SKM-1 (cell line): Measurements from ENCODE around the gene PNPLA7.
"Not testable (repeated sequence)": the region's sequence is repeated elsewhere in the genome, so short reads cannot be mapped to it uniquely, and the experiment has no call there.

Source experiments
- DNase-seq: peaks from one replicate; lab custom pipeline; 2025; ENCODE audit not compliant: unreplicated experiment; lab: John Stamatoyannopoulos, UW

Gene PNPLA7

DNA sequence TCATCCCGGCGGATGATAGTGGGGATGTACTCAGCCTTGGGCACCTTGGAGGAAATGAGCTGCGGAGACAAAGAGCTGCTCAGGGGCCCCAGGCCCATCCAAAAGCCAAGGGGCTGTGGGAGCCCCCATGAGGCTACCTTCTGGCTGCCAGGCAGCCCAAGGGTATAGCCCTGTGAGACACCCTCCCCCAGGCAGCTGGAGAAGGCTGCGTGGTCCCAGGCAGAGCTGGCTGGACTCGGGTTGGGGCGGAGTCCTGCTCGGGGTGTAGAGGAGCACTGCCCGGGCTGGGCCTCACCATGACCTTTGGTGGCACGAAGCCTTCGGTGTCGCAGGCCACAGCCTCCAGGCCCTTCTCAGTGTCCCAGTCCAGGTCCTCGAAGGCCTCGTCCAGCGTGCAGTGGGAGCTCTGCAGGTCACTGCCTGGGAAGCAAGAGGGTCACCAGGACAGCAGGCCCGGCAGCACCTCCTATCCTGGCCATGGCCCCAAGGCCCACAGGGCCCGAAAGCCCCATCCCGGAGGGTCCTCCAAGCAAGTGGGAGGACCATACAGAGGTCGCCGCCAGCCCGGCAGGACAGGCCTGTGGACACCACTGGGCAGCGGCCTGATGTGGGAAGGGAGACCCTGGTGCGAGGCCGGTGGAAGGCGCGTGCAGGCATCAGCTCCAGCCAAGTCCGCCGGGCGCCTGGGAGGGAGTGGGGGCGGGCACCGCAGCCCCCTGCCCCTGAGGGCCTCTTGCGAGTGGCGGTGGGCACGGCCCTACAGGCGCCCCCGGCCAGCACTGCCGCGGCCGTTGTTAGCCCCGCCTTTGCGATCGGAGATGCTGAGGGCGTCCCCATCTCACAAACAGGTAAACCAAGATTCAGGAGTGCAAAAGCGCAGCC is 97.2 kb downstream of the PNPLA7 start:
- DNase-seq, result no peak

DNA sequence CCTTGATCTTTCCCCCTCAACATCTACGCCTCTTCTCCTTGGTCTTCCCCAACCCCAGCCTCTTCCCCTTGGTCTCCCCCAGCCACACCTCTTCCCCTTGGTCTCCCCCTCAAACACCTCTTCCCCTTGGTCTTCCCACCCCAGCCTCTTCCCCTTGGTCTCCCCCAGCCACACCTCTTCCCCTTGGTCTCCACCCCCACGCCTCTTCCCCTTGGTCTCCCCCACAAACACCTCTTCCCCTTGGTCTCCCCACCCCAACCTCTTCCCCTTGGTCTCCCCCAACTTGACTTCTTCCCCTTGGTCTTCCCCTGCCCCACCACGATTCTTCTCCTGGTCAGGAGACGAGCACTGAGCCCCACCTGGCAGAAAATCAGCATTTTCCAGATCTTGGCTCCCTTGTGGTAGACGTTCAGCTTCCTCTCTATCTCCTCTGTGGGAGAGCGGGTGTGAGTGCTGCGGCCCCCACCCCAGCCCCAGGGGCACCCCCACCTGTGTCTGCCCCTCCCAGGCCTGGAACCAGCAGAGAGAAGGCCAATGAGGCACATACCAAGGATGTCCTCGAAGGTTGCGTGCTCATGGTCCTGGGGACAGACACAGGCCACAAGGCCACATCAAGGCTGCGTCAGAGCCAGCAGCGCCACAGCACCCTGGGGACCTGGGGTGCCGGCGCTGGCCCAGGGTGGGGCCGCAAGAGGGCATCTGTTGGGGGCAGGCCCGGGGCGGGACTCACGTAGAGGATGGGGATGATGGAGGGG is 98.0 kb downstream of the PNPLA7 start:
- DNase-seq, result peak; percentile 46

- DNase-seq, result not testable (repeated sequence)
Measured at GRCh38 chr9:137451264-137452005, 98.8 kb downstream of the PNPLA7 start.

- DNase-seq, result peak; percentile 42
Measured at GRCh38 chr9:137450539-137451222, 99.5 kb downstream of the PNPLA7 start.

DNA sequence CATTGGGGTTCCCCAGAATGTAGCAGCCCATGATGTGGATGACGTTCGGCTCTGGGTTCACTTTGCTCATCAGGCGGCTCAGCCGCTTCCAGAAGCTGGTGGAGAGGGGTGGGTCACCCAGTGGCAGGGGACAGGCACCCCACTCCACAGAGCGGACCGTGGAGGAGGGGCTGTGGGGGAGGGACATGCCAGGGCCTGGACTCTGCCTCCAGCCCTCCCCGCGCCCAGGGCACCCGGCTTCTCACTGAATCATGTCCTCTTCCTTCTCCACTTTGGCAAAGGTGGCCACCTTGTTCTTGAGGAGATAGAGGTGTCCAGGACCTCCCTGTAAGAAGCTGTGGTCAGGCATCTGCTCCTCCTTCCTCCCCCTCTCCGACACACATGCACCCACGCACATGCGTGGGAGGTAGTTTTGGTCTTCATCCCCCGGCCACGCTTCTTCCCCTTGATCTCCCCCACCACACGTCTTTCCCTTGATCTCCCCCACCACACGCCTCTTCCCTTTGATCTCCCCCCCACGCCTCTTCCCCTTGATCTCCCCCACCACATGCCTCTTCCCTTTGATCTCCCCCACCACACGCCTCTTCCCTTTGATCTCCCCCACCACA is 100.2 kb downstream of the PNPLA7 start:
- no peak for DNase-seq

GRCh38 chr9:137449081-137449844 is 100.9 kb downstream of the PNPLA7 start:
- DNase-seq, result no peak

DNA sequence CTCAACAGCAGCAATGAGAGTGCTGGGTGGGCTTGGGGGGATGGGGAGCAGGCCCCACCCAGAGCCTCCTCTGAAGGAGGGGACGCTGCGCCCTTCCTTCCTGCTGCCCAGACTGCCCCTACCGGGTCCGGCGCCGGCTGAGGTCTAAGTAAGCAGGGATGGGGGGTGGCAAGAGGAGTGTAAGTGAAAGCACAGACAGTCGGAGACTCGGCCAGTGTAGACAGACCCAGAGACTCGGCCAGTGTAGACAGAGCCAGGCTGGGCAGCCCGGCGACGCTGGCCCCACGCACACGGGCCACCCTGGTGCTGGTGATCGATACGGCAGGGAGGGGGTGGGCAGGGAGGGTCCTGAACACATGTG is 101.6 kb downstream of the PNPLA7 start:
- DNase-seq, result no peak

- DNase-seq, result no peak
Measured at GRCh38 chr9:137447722-137448601, 102.2 kb downstream of the PNPLA7 start.

GRCh38 chr9:137446851-137447471 is 103.2 kb downstream of the PNPLA7 start:
- DNase-seq, result peak; percentile 35

DNA sequence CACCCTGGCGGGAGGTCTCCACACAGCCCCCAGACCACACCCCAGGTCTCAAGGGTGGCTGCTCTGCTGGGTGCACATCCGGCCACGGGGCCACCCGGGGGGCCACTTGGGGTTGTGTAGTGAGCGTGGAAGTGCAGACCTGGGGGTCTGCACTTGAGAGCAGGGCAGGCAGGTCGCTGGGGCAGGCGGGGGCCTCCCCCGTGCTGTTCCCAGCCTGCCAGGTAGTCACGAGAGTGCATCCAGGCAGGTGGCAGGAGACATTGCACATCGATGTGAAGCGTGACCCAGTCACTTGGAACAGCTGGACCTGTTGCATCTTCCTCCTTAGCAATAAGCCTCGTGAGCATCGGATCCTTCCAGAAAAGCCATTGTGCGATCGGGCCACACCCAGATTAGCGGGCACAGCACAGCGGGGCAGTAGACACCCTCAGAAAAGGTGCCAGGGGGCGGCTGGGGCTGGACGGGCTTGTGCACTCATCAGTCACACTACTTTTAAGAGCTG is 104.2 kb downstream of the PNPLA7 start:
- DNase-seq, result no peak

- DNase-seq, result peak; percentile 47
Measured at GRCh38 chr9:137445275-137445807, 104.9 kb downstream of the PNPLA7 start.

DNA sequence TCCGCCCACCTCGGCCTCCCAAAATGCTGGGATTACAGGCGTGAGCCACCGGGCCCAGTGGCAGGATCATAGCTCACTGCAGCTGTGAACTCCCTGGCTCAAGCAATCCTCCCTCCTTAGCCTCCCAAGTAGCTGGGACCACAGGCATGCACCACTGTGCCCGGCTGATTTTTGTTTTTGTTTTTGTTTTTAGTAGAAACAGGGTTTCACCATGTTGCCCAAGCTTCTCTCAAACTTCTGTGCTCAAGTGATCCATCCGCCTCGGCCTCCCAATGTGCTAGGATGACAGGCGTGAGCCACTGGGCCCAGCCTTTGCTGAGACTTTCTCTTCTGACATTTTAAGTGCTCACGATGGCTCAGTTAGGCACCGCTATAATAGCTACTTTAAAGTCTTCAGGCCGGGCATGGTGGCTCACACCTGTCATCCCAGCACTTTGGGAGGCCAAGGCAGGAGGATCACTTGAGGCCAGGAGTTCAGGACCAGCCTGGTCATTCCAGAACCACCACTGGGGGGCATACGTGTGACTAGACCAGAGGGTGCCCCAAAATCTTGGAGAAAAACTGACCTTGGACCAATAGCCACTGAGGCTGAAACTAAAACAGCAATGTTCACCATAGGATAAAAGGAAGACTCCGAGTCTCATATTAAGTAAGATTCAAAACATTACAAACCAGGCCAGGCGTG is 106.0 kb downstream of the PNPLA7 start:
- no peak for DNase-seq

DNA sequence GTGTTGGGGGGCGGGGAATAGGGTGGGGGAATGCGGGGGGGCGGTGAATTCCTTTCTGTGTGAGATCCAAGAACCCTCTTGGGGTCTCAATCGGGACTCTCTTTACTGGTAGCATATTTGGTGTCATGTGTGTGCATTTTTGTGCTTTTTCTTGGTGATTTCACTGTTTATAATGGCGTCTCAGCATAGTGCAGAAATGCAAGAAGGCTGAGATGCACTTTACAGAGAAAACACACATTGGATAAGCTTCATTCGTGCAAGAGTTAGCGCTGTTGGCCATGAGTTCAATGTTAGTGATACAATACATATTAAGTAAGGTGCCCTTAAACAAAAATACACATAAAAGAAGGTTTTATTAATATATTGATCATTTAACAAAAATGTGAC is 108.3 kb downstream of the PNPLA7 start:
- DNase-seq, result no peak

- no peak for DNase-seq
Measured at GRCh38 chr9:137441289-137441934, 108.8 kb downstream of the PNPLA7 start, which contains the start of gene ENTPD8. ENTPD8 (minus strand) TSS chr9:137441357; CDS start chr9:137438285, 3,072 bp downstream.

- no peak for DNase-seq
Measured at GRCh38 chr9:137439158-137439714, 111.0 kb downstream of the PNPLA7 start.

DNA sequence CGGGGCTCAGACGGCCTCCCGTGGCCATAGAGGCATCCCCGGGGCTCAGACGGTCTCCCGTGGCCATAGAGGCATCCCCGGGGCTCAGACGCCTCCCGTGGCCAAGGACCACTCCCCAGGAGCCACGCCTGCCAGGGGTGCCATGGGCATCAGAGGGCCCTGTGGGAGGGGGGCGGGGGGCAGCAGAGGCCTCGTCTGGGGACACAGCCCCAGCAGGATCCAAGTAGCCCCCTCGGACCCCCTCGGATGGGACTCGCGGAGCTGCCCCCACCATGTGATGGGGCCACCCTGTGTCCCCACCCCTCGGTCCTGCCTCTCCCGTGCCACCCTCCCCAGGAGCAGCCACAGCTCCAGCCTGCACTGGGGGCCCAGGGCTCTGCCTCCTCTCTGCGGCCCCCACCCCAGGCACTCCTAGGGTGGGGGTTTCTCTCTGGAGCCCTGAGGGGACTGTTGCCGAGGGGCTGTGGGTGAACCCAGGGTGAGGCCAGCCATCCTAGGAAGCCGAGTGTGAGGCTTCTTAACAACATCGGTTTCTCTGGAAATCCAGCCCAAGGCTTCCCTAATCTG is 111.5 kb downstream of the PNPLA7 start:
- DNase-seq, result no peak
